ENCODE results near the gene NDEL1.

NDEL1 gene

GRCh38 chr17:8481089-8481488 lies 45.4 kb downstream of the NDEL1 start:
- DNase-seq = no peak

- DNase-seq = no peak
Observed at GRCh38 chr17:8481703-8482102, 46.0 kb downstream of the NDEL1 start.

GRCh38 chr17:8482546-8482945 lies 46.9 kb downstream of the NDEL1 start:
- DNase-seq = no peak

- no peak for DNase-seq
Observed at GRCh38 chr17:8484465-8484864, 48.8 kb downstream of the NDEL1 start.

- DNase-seq = no peak
Observed at GRCh38 chr17:8485491-8485890, 49.8 kb downstream of the NDEL1 start.

- DNase-seq = no peak
Observed at GRCh38 chr17:8487130-8487645, 51.5 kb downstream of the NDEL1 start.

- DNase-seq = no peak
Observed at GRCh38 chr17:8487743-8488142, 52.1 kb downstream of the NDEL1 start.

GRCh38 chr17:8488491-8488890 lies 52.8 kb downstream of the NDEL1 start:
- no peak for DNase-seq

GRCh38 chr17:8488901-8489300 lies 53.2 kb downstream of the NDEL1 start:
- peak; percentile 95 for DNase-seq

- peak; percentile 87 for DNase-seq
Observed at GRCh38 chr17:8489841-8490240, 54.2 kb downstream of the NDEL1 start.

GRCh38 chr17:8490256-8491023 lies 54.8 kb downstream of the NDEL1 start:
- DNase-seq = no peak

GRCh38 chr17:8492121-8492520 lies 56.4 kb downstream of the NDEL1 start:
- DNase-seq = no peak

- DNase-seq = no peak
Observed at GRCh38 chr17:8494021-8494420, 58.3 kb downstream of the NDEL1 start.

GRCh38 chr17:8494506-8495111 lies 58.9 kb downstream of the NDEL1 start:
- no peak for DNase-seq

GRCh38 chr17:8496081-8496480 lies 60.4 kb downstream of the NDEL1 start:
- DNase-seq = no peak

GRCh38 chr17:8499171-8499570 lies 63.5 kb downstream of the NDEL1 start:
- DNase-seq = no peak

GRCh38 chr17:8499614-8500013 lies 63.9 kb downstream of the NDEL1 start:
- DNase-seq = no peak

- DNase-seq = no peak
Observed at GRCh38 chr17:8500609-8501008, 64.9 kb downstream of the NDEL1 start.

- DNase-seq = no peak
Observed at GRCh38 chr17:8502126-8502525, 66.4 kb downstream of the NDEL1 start.

GRCh38 chr17:8503368-8503767 lies 67.7 kb downstream of the NDEL1 start:
- peak; percentile 13 for DNase-seq

- no peak for DNase-seq
Observed at GRCh38 chr17:8503807-8504206, 68.1 kb downstream of the NDEL1 start.

- DNase-seq = no peak
Observed at GRCh38 chr17:8504460-8505207, 69.0 kb downstream of the NDEL1 start.

- no peak for DNase-seq
Observed at GRCh38 chr17:8506145-8506544, 70.5 kb downstream of the NDEL1 start.

- DNase-seq = no peak
Observed at GRCh38 chr17:8514801-8515200, 79.1 kb downstream of the NDEL1 start.

Measured in fibroblast of upper back skin (primary cell).